ENCODE data around the gene PTF1A.

- TF ChIP-seq CTCF (IDR thresholded peaks at IDR 0.05) (no peak), POLR2A (IDR thresholded peaks at IDR 0.05) (no peak)
Measured at GRCh38 chr10:23171232-23171876, 20.8 kb upstream of the PTF1A start.
